Naive thymus-derived CD4-positive, alpha-beta T cell (primary cell): ENCODE measurements around the gene WSB1. TPM values are rescaled to one million over a fixed set of nuclear protein-coding genes. Genes with fewer than 3 reads are reported as not detected.

ENCODE experiments used
- ATAC-seq: fragments of 150-1000 bp; cut with Tn5 transposase; 2 replicates; pipeline ENCODE4 v1.10.0; 2021; ENCODE audit warnings: mild to moderate bottlenecking, moderate library complexity
- CTCF ChIA-PET: fragments of 350-600 bp; sonication (Branson Sonifier 250); formaldehyde crosslinking; loops from one replicate; lab custom pipeline; 2021; ENCODE audit warnings: antibody characterized with exemption; lab: Charles Lee
- POLR2A ChIA-PET: fragments of 350-600 bp; sonication (Branson Sonifier 250); formaldehyde crosslinking; loops from one replicate; lab custom pipeline; 2021; ENCODE audit warnings: antibody characterized with exemption, inconsistent platforms; lab: Charles Lee
- DNase-seq, 9 donors: peaks; one replicate each; pipeline versions ENCODE4 v3.0.0 to v3.0.0-alpha.2; 2020 to 2022; ENCODE audit warnings: mixed read lengths in 1 of 9
- H3K27ac ChIP-seq: one replicate; pipeline ENCODE4 v1.7.0; 2013; ENCODE audit warnings: mild to moderate bottlenecking, low read depth, low read length, moderate library complexity
- H3K27me3 ChIP-seq, 2 donors: one replicate each; pipeline ENCODE4 v1.7.0; 2013; ENCODE audit warnings: low read length in 2 of 2, mild to moderate bottlenecking in 2 of 2, moderate library complexity in 2 of 2; ENCODE audit not compliant: control insufficient read depth in 2 of 2, insufficient read depth in 2 of 2
- H3K36me3 ChIP-seq, 3 experiments: 1 replicate in 2 of 3; 2 replicates in 1 of 3; pipeline ENCODE4 v1.7.0; 2013; ENCODE audit warnings: low read length in 3 of 3, mild to moderate bottlenecking in 3 of 3, moderate library complexity in 1 of 3; ENCODE audit not compliant: insufficient read depth in 3 of 3, control insufficient read depth in 2 of 3
- H3K4me1 ChIP-seq, 2 donors: one replicate each; pipeline ENCODE4 v1.7.0; 2013; ENCODE audit warnings: low read length in 2 of 2, mild to moderate bottlenecking in 2 of 2, moderate library complexity in 1 of 2; ENCODE audit not compliant: control insufficient read depth in 2 of 2, insufficient read depth in 2 of 2
- H3K4me3 ChIP-seq: 2 replicates; pipeline ENCODE4 v1.7.0; 2013; ENCODE audit warnings: mild to moderate bottlenecking, low read length
- H3K9me3 ChIP-seq, 3 experiments: 1 replicate in 2 of 3; 2 replicates in 1 of 3; pipeline ENCODE4 v1.7.0; 2013; ENCODE audit warnings: low read length in 3 of 3; ENCODE audit not compliant: control insufficient read depth in 2 of 3
- H3K27ac Mint-ChIP-seq, 9 donors: one replicate each; pipeline ENCODE4 v1.8.0; 2020 to 2022; ENCODE audit warnings: mixed read lengths in 9 of 9, mild to moderate bottlenecking in 8 of 9, moderate library complexity in 5 of 9, inconsistent platforms in 2 of 9
- H3K27me3 Mint-ChIP-seq, 5 donors: one replicate each; pipeline ENCODE4 v1.8.0; 2021 to 2022; ENCODE audit warnings: mixed read lengths in 5 of 5, mild to moderate bottlenecking in 1 of 5
- H3K36me3 Mint-ChIP-seq, 5 donors: one replicate each; pipeline ENCODE4 v1.8.0; 2020 to 2022; ENCODE audit warnings: mixed read lengths in 5 of 5, mild to moderate bottlenecking in 3 of 5, inconsistent platforms in 1 of 5
- H3K4me1 Mint-ChIP-seq, 7 donors: one replicate each; pipeline ENCODE4 v1.8.0; 2020 to 2022; ENCODE audit warnings: mixed read lengths in 7 of 7, mild to moderate bottlenecking in 3 of 7, inconsistent platforms in 1 of 7
- H3K4me3 Mint-ChIP-seq, 10 donors: one replicate each; pipeline ENCODE4 v1.8.0; 2020 to 2022; ENCODE audit warnings: mild to moderate bottlenecking in 10 of 10, mixed read lengths in 10 of 10, moderate library complexity in 6 of 10, inconsistent platforms in 2 of 10
- H3K9me3 Mint-ChIP-seq, 11 donors: one replicate each; pipeline ENCODE4 v1.8.0; 2020 to 2022; ENCODE audit warnings: mixed read lengths in 11 of 11, mild to moderate bottlenecking in 4 of 11, inconsistent platforms in 1 of 11, moderate library complexity in 1 of 11
- intact Hi-C, 2 donors: fragments of 100-400 bp; cut with micrococcal nuclease; formaldehyde crosslinking; loops; one replicate each; pipeline ENCODE4 v1.15.1; 2023
- polyA plus RNA-seq, 2 donors: library from polyadenylated mRNA; unstranded; fragments of 300-500 nt; fragmentation: Illumina TruSeq; gene quantifications; one replicate each; pipeline ENCODE4 v1.2.3, GENCODE V29; 2021
- total RNA-seq, 6 experiments: library from RNA in 5 of 6; stranded (reverse) in 5 of 6; gene quantifications; 1 replicate in 5 of 6; 2 replicates in 1 of 6; pipeline ENCODE4 v1.2.3 and lab custom pipeline; 2021 to 2026

WSB1 gene
- total and polyA plus RNA-seq, 7 experiments from 2014 or later, result 110 to 204 (median 140) TPM

GRCh38 chr17:27354051-27354490, 60.2 kb downstream of the WSB1 start:
- H3K4me1 Mint-ChIP-seq, result peaks cover 12 to 28% (median 20%) of the 10 kb centered on the region in 7 donors
- H3K4me3 Mint-ChIP-seq, result peak overlapping the region; percentile 30 to 93 (median 78)
- ATAC-seq, result no peak
- POLR2A ChIA-PET, result interaction anchor here (3.6 kb wide), 1 partner anchor 60 kb away, joined by 23 read pairs; the partner anchor contains the start of gene WSB1
- intact Hi-C loops, result loop anchor here (1.0 to 5.0 kb wide), 4 partner anchors 22 to 118 kb away; partner anchors contain the start of gene WSB1 (in 1 of the 2)
- peak overlapping the region; percentile 46 to 88 (median 62) for H3K27ac Mint-ChIP-seq
- Histone ChIP-seq H3K27ac (peak overlapping the region; percentile 83), H3K27me3 (no peaks in the 10 kb centered on the region), H3K4me1 (peaks cover 0 to 10% of the 10 kb centered on the region in 2 donors), H3K36me3 (no peaks in the 10 kb centered on the region), H3K4me3 (peak overlapping the region; percentile 85), H3K9me3 (no peaks in the 10 kb centered on the region)
- peaks cover 0 to 1% (median 0%) of the 10 kb centered on the region in 5 donors for H3K36me3 Mint-ChIP-seq
- no peaks in the 10 kb centered on the region for H3K9me3 Mint-ChIP-seq
- no peak for DNase-seq
- H3K27me3 Mint-ChIP-seq, result no peaks in the 10 kb centered on the region
- CTCF ChIA-PET, result interaction anchor here (0.6 to 3.1 kb wide), 6 partner anchors 10 to 540 kb away, joined by 3 to 18 read pairs (median 3); no protein-coding TSS in a partner anchor

GRCh38 chr17:27354491-27355081, 60.7 kb downstream of the WSB1 start:
- no peaks in the 10 kb centered on the region for H3K9me3 ChIP-seq
- no peaks in the 10 kb centered on the region for H3K36me3 ChIP-seq
- POLR2A ChIA-PET, result interaction anchor here (3.6 kb wide), 1 partner anchor 60 kb away, joined by 23 read pairs; the partner anchor contains the start of gene WSB1
- H3K27me3 Mint-ChIP-seq, result no peaks in the 10 kb centered on the region
- peaks cover 12 to 28% (median 20%) of the 10 kb centered on the region in 7 donors for H3K4me1 Mint-ChIP-seq
- H3K4me3 Mint-ChIP-seq, result peak overlapping the region; percentile 30 to 93 (median 78)
- peaks cover 0 to 10% of the 10 kb centered on the region in 2 donors for H3K4me1 ChIP-seq
- ATAC-seq (no peak), DNase-seq (peak in 3 of 9 donors; percentile 2 to 13 (median 11))
- H3K9me3 Mint-ChIP-seq, result no peaks in the 10 kb centered on the region
- peak overlapping the region; percentile 83 for H3K27ac ChIP-seq
- peak overlapping the region; percentile 85 for H3K4me3 ChIP-seq
- intact Hi-C loops, result loop anchor here (1.0 to 5.0 kb wide), 4 partner anchors 22 to 118 kb away; partner anchors contain the start of gene WSB1 (in 1 of the 2)
- CTCF ChIA-PET, result interaction anchor here (0.6 to 3.1 kb wide), 8 partner anchors 10 to 540 kb away, joined by 3 to 18 read pairs (median 3); no protein-coding TSS in a partner anchor
- H3K27ac Mint-ChIP-seq, result peak overlapping the region; percentile 43 to 80 (median 59)
- H3K27me3 ChIP-seq, result no peaks in the 10 kb centered on the region
- H3K36me3 Mint-ChIP-seq, result peaks cover 0 to 1% (median 0%) of the 10 kb centered on the region in 5 donors

- peak overlapping the region in 2 of 9 donors; percentile 22 to 60 for H3K27ac Mint-ChIP-seq
Measured at GRCh38 chr17:27355419-27355818, 61.5 kb downstream of the WSB1 start.

DNA sequence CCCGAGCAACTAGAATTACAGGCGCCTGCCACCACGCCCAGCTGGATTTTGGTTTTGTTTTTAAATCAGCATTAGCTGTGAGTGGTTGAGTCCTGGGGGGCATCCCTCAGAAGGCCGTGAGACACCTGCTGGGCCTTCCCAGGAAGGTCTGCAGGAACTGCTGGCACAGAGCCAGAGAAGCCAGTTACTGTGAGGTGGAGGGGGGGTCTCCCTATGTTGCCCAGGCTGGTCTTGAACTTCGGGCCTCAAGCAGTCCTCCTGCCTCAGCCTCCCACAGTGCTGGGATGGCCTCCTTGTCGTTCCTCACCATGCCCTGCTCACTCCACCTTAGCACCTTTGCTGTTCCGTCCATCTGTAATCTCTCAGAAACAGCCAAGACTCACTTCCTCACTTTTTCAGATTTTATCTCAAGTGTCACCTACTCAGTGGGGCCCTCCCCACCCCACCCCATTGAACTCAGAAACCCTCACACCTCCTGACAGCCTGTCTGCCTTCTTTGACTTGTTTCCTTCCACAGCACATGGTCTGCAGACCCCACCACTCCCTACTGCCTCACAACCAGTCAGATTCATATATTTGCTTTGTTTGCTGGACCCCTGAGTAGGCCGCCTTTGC, 62.3 kb downstream of the WSB1 start:
- H3K36me3 Mint-ChIP-seq, result peaks cover 0 to 1% (median 0%) of the 10 kb centered on the region in 5 donors
- no peaks in the 10 kb centered on the region for H3K27me3 Mint-ChIP-seq
- Histone ChIP-seq H3K4me3 (no peak overlapping the region), H3K27me3 (no peaks in the 10 kb centered on the region), H3K27ac (no peak overlapping the region), H3K36me3 (no peaks in the 10 kb centered on the region), H3K9me3 (no peaks in the 10 kb centered on the region), H3K4me1 (peaks cover 0 to 10% of the 10 kb centered on the region in 2 donors)
- ATAC-seq (no peak), DNase-seq (no peak)
- intact Hi-C loops, result no loop called here
- no peak overlapping the region for H3K4me3 Mint-ChIP-seq
- peaks cover 12 to 32% (median 20%) of the 10 kb centered on the region in 7 donors for H3K4me1 Mint-ChIP-seq
- H3K27ac Mint-ChIP-seq, result no peak overlapping the region
- H3K9me3 Mint-ChIP-seq, result no peaks in the 10 kb centered on the region
- ChIA-PET POLR2A (no interaction called here), CTCF (interaction anchor here (0.7 kb wide), 1 partner anchor 184 kb away, joined by 3 read pairs; no protein-coding TSS in a partner anchor)

More at GRCh38 chr17:27355419-27355818, 61.5 kb downstream of the WSB1 start:
- H3K36me3 ChIP-seq, result no peaks in the 10 kb centered on the region
- Mint-ChIP-seq H3K36me3 (peaks cover 0 to 1% (median 0%) of the 10 kb centered on the region in 5 donors), H3K9me3 (no peaks in the 10 kb centered on the region), H3K4me1 (peaks cover 12 to 28% (median 20%) of the 10 kb centered on the region in 7 donors), H3K27me3 (no peaks in the 10 kb centered on the region), H3K4me3 (no peak overlapping the region)
- H3K9me3 ChIP-seq, result no peaks in the 10 kb centered on the region
- intact Hi-C loops, result no loop called here
- no peaks in the 10 kb centered on the region for H3K27me3 ChIP-seq
- no peak for ATAC-seq
- DNase-seq, result no peak
- H3K4me1 ChIP-seq, result peaks cover 0 to 10% of the 10 kb centered on the region in 2 donors
- ChIA-PET POLR2A (no interaction called here), CTCF (interaction anchor here (1.2 to 3.1 kb wide), 3 partner anchors 77 to 248 kb away, joined by 3 to 18 read pairs (median 6); no protein-coding TSS in a partner anchor)
- H3K4me3 ChIP-seq, result no peak overlapping the region
- H3K27ac ChIP-seq, result no peak overlapping the region

- ATAC-seq (no peak), DNase-seq (no peak)
- no peaks in the 10 kb centered on the region for H3K9me3 Mint-ChIP-seq
- ChIA-PET POLR2A (no interaction called here), CTCF (no interaction called here)
- Histone ChIP-seq H3K27ac (no peak overlapping the region), H3K4me1 (peaks cover 0 to 10% of the 10 kb centered on the region in 2 donors), H3K4me3 (no peak overlapping the region), H3K27me3 (no peaks in the 10 kb centered on the region), H3K9me3 (no peaks in the 10 kb centered on the region), H3K36me3 (no peaks in the 10 kb centered on the region)
- H3K4me3 Mint-ChIP-seq, result no peak overlapping the region
- peaks cover 0 to 1% (median 0%) of the 10 kb centered on the region in 5 donors for H3K36me3 Mint-ChIP-seq
- H3K27me3 Mint-ChIP-seq, result no peaks in the 10 kb centered on the region
- H3K27ac Mint-ChIP-seq, result peak overlapping the region in 1 of 9 donors; percentile 27
- H3K4me1 Mint-ChIP-seq, result peaks cover 12 to 26% (median 16%) of the 10 kb centered on the region in 7 donors
- intact Hi-C loops, result no loop called here
Measured at GRCh38 chr17:27357236-27357635, 63.3 kb downstream of the WSB1 start.

DNA sequence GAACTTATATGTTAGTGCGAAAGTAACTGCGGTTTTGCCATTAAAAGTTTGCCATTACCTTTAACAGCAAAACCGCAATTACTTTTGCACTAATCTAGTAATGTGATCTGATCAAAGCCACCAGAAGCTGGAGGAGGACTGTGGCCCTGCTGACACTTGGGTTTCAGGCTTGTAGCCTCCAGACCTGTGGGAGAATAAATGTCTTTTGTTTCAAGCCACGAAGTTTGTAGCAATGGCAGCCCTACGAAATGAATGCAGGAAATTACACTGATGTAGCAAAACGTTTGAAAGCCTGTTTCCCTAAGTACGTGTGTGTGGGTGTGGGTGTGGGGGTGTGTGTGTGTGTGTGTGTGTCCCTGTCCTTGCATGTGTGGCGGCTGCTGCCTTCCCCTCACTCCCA, 66.6 kb downstream of the WSB1 start:
- no peaks in the 10 kb centered on the region for H3K4me1 ChIP-seq
- H3K4me3 ChIP-seq, result no peak overlapping the region
- ChIA-PET POLR2A (no interaction called here), CTCF (no interaction called here)
- no peaks in the 10 kb centered on the region for H3K36me3 ChIP-seq
- Mint-ChIP-seq H3K4me1 (peaks cover 0 to 8% (median 0%) of the 10 kb centered on the region in 7 donors), H3K4me3 (no peak overlapping the region), H3K36me3 (no peaks in the 10 kb centered on the region), H3K27me3 (peaks cover 0 to 2% (median 0%) of the 10 kb centered on the region in 5 donors), H3K9me3 (no peaks in the 10 kb centered on the region), H3K27ac (no peak overlapping the region)
- DNase-seq (no peak), ATAC-seq (no peak)
- H3K9me3 ChIP-seq, result no peaks in the 10 kb centered on the region
- intact Hi-C loops, result no loop called here
- no peaks in the 10 kb centered on the region for H3K27me3 ChIP-seq
- H3K27ac ChIP-seq, result no peak overlapping the region
